ENCODE measurements around the gene OR11L1.

DNA sequence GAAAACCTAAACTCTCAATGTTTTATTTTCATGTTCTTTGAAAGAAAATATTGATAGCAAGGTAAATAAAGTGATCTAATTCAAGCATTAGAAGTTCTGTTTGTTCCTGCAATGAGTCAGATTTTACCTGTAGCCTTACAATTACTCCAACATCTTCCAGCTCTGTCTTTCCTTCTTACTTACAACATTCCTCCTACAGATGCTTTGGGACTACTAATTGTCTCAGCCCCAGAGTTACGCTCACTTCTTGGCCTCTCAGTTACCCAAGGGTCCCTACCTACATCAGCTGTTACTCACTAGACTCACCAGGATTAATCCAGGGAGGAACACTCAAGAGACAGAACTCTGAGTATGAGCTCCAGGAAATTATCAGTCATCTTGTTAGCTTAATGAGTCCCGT is 44.2 kb downstream of the OR11L1 start:
- TF ChIP-seq, protein P1, sequence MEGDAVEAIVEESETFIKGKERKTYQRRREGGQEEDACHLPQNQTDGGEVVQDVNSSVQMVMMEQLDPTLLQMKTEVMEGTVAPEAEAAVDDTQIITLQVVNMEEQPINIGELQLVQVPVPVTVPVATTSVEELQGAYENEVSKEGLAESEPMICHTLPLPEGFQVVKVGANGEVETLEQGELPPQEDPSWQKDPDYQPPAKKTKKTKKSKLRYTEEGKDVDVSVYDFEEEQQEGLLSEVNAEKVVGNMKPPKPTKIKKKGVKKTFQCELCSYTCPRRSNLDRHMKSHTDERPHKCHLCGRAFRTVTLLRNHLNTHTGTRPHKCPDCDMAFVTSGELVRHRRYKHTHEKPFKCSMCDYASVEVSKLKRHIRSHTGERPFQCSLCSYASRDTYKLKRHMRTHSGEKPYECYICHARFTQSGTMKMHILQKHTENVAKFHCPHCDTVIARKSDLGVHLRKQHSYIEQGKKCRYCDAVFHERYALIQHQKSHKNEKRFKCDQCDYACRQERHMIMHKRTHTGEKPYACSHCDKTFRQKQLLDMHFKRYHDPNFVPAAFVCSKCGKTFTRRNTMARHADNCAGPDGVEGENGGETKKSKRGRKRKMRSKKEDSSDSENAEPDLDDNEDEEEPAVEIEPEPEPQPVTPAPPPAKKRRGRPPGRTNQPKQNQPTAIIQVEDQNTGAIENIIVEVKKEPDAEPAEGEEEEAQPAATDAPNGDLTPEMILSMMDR (IDR thresholded peaks at IDR 0.05): no peak
- TF ChIP-seq POLR2A (IDR thresholded peaks at IDR 0.05): no peak
